ENCODE data around the gene MAT2B.
A peak's percentile ranks its signal among the peaks of the same experiment; 100 is the strongest.

The MAT2B gene

GRCh38 chr5:163489745-163490075 lies 15.7 kb upstream of the MAT2B start:
- H3K4me1 Mint-ChIP-seq, result no peaks in the 10 kb centered on the region
- no peak overlapping the region for H3K27ac Mint-ChIP-seq
- no peak overlapping the region for H3K4me3 Mint-ChIP-seq
- H3K9me3 Mint-ChIP-seq, result no peaks in the 10 kb centered on the region
- no peaks in the 10 kb centered on the region for H3K36me3 Mint-ChIP-seq
- no peaks in the 10 kb centered on the region for H3K27me3 Mint-ChIP-seq

DNA sequence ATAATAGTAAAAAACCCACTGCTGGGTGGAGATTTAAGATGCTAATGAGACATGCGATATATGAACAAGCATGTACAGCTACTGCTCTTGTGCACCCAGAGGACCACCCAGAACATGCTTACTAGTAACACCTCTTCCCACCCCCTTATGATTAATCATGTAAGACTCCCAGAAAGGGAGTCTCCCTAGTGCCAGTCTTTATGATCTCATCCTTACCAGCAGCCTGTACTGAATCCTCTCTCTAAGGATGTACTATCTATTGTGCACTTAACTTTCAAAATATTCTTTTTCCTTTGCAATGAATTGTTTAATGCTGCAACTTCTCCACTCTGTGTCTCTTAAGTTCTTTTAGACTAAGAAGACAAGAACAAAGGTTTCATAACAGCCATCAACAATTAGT lies 9.1 kb upstream of the MAT2B start:
- H3K4me1 Mint-ChIP-seq, result no peaks in the 10 kb centered on the region
- H3K4me3 Mint-ChIP-seq, result no peak overlapping the region
- no peaks in the 10 kb centered on the region for H3K36me3 Mint-ChIP-seq

GRCh38 chr5:163497315-163497714 lies 8.1 kb upstream of the MAT2B start:
- Mint-ChIP-seq H3K4me1 (no peaks in the 10 kb centered on the region), H3K4me3 (no peak overlapping the region), H3K27me3 (no peaks in the 10 kb centered on the region), H3K9me3 (no peaks in the 10 kb centered on the region), H3K27ac (no peak overlapping the region), H3K36me3 (no peaks in the 10 kb centered on the region)

More for the DNA sequence above, 9.1 kb upstream of the MAT2B start:
- H3K9me3 Mint-ChIP-seq, result no peaks in the 10 kb centered on the region
- no peak overlapping the region for H3K27ac Mint-ChIP-seq
- no peaks in the 10 kb centered on the region for H3K27me3 Mint-ChIP-seq

GRCh38 chr5:163498886-163499285 lies 6.5 kb upstream of the MAT2B start:
- peaks cover 10% of the 10 kb centered on the region for H3K4me1 Mint-ChIP-seq
- H3K36me3 Mint-ChIP-seq, result no peaks in the 10 kb centered on the region
- no peak overlapping the region for H3K27ac Mint-ChIP-seq
- no peak overlapping the region for H3K4me3 Mint-ChIP-seq
- no peaks in the 10 kb centered on the region for H3K9me3 Mint-ChIP-seq
- no peaks in the 10 kb centered on the region for H3K27me3 Mint-ChIP-seq

DNA sequence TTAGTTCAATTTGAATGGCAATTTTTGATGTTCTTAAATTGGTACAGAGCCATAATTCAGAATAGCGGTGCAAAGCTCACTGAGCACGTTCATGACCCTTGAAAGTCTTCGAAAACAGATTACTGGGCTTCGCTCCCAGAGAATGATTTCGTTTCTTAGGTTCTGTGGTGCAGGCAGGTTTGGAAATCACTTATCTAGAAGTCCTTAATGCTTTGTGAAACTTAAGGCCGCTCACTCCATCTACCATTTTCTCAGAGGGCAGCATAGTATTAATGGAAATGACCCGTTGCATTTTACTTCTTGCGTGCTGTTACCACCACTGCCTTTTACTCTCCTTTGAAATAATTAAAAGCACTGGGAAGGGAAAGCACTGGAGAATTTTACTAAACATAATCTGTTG lies 2.9 kb upstream of the MAT2B start:
- Mint-ChIP-seq H3K9me3 (no peaks in the 10 kb centered on the region), H3K27ac (peak overlapping the region; percentile 95)

DNA sequence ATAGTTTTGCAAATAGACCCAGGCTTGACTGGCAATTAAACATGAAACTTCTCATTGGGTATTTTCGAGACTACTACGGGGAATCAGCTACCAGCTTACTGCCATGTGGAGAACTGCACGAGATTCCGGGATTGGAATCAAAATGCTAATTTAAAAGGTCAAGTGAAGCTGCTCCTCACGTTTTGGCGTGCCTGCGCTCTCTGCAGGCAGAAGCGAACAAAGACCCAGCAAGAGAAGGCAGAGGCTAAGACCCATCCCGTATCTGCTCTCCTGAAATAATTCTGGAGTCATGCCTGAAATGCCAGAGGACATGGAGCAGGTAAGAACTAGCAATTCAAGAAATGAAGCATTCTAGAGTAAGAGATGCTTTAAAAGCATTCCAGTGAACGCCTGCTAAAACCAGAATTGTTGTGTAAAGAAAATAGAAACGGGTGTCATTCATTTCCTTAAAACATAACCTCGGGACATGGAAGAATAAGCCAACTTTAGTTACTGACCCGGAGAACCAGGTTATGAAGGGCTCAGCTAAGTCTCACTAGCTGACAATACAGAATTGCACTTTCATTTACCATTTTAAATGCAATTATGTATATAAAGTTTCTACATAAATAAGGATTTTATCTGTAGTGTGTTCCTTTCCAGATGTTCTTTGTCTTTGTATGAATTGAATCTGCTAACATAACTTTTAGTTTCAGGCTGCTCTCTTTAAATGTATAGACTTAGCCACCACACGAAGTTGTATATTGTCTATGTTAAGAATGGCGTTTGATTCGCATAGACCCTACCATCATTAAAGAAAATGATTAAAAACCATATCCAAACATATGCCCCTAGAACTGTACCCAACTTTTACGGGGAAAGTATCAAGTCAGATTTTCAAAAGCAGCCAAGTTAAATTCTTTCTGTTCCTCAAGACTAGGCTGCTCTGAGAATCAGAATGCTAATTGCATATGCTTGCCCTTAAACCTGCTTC lies 2.0 kb upstream of the MAT2B start:
- H3K27me3 Mint-ChIP-seq, result no peaks in the 10 kb centered on the region
- H3K36me3 Mint-ChIP-seq, result no peaks in the 10 kb centered on the region
- H3K27ac Mint-ChIP-seq, result peak overlapping the region; percentile 100
- no peaks in the 10 kb centered on the region for H3K9me3 Mint-ChIP-seq
- peaks cover 28% of the 10 kb centered on the region for H3K4me1 Mint-ChIP-seq
- peak overlapping the region; percentile 89 for H3K4me3 Mint-ChIP-seq

More for the DNA sequence above, 2.9 kb upstream of the MAT2B start:
- no peaks in the 10 kb centered on the region for H3K27me3 Mint-ChIP-seq
- H3K4me1 Mint-ChIP-seq, result peaks cover 20% of the 10 kb centered on the region
- H3K4me3 Mint-ChIP-seq, result peak overlapping the region; percentile 89
- no peaks in the 10 kb centered on the region for H3K36me3 Mint-ChIP-seq

- Mint-ChIP-seq H3K4me3 (peak overlapping the region; percentile 89), H3K36me3 (no peaks in the 10 kb centered on the region), H3K4me1 (peaks cover 38% of the 10 kb centered on the region), H3K27me3 (no peaks in the 10 kb centered on the region), H3K9me3 (no peaks in the 10 kb centered on the region), H3K27ac (peak overlapping the region; percentile 100)
Observed at GRCh38 chr5:163504079-163504931, 1.1 kb upstream of the MAT2B start.

GRCh38 chr5:163505049-163505367 lies 411 bp upstream of the MAT2B start:
- Mint-ChIP-seq H3K27me3 (no peaks in the 10 kb centered on the region), H3K4me1 (peaks cover 45% of the 10 kb centered on the region), H3K4me3 (peak overlapping the region; percentile 89), H3K36me3 (no peaks in the 10 kb centered on the region), H3K9me3 (no peaks in the 10 kb centered on the region), H3K27ac (peak overlapping the region; percentile 100)

- Mint-ChIP-seq H3K27ac (peak overlapping the region; percentile 92), H3K36me3 (peaks cover 2% of the 10 kb centered on the region), H3K9me3 (no peaks in the 10 kb centered on the region), H3K4me3 (peak overlapping the region; percentile 89), H3K4me1 (peaks cover 55% of the 10 kb centered on the region), H3K27me3 (no peaks in the 10 kb centered on the region)
Observed at GRCh38 chr5:163506095-163506457, 657 bp downstream of the MAT2B start.

- H3K36me3 Mint-ChIP-seq, result peaks cover 2% of the 10 kb centered on the region
- H3K9me3 Mint-ChIP-seq, result no peaks in the 10 kb centered on the region
- peak overlapping the region; percentile 89 for H3K4me3 Mint-ChIP-seq
- no peaks in the 10 kb centered on the region for H3K27me3 Mint-ChIP-seq
- peak overlapping the region; percentile 92 for H3K27ac Mint-ChIP-seq
- H3K4me1 Mint-ChIP-seq, result peaks cover 57% of the 10 kb centered on the region
Observed at GRCh38 chr5:163506726-163507125, 1.3 kb downstream of the MAT2B start.

GRCh38 chr5:163508753-163509152 lies 3.3 kb downstream of the MAT2B start:
- no peaks in the 10 kb centered on the region for H3K9me3 Mint-ChIP-seq
- peak overlapping the region; percentile 89 for H3K4me3 Mint-ChIP-seq
- peaks cover 67% of the 10 kb centered on the region for H3K4me1 Mint-ChIP-seq
- H3K36me3 Mint-ChIP-seq, result peaks cover 4% of the 10 kb centered on the region
- peak overlapping the region; percentile 92 for H3K27ac Mint-ChIP-seq
- no peaks in the 10 kb centered on the region for H3K27me3 Mint-ChIP-seq

DNA sequence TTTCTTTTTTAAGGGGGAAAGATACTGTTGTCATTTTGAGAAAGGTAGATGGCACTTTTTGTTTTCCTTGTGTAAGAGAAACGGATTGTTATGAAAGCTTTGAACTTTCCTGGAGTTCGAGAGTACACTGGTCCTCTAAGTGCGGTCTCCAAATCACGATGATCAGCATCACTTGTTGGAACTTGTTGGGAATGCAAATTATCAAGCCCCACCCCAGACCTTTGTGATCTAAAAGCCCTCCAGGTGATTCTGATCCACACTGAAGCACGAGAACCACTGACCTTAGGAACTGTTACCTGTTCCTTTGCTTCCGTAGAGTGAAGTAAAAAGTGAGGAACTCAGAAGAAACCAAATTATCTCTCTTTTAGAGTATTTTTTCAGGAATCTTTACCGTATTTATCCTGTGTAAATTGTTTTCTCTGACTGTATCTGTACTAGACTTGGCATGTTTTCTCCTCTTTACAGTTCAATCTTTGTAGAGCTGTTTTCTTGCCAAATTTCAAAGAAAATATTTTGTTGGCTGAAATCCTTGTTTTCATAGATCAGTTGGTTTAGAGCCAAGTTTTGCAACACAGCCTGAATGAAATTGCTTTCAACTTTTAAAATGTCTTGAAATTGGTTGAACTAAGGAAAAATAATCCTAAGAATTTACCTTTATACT lies 4.0 kb downstream of the MAT2B start:
- H3K36me3 Mint-ChIP-seq, result peaks cover 4% of the 10 kb centered on the region
- peaks cover 71% of the 10 kb centered on the region for H3K4me1 Mint-ChIP-seq
- peak overlapping the region; percentile 89 for H3K4me3 Mint-ChIP-seq
- H3K27ac Mint-ChIP-seq, result peak overlapping the region; percentile 92
- H3K27me3 Mint-ChIP-seq, result no peaks in the 10 kb centered on the region
- H3K9me3 Mint-ChIP-seq, result no peaks in the 10 kb centered on the region

- Mint-ChIP-seq H3K27ac (peak overlapping the region; percentile 97), H3K4me3 (peak overlapping the region; percentile 58), H3K9me3 (no peaks in the 10 kb centered on the region), H3K27me3 (no peaks in the 10 kb centered on the region), H3K4me1 (peaks cover 81% of the 10 kb centered on the region), H3K36me3 (peaks cover 5% of the 10 kb centered on the region)
Observed at GRCh38 chr5:163512526-163512925, 7.1 kb downstream of the MAT2B start.

- Mint-ChIP-seq H3K27me3 (no peaks in the 10 kb centered on the region), H3K9me3 (no peaks in the 10 kb centered on the region), H3K4me1 (peaks cover 3% of the 10 kb centered on the region), H3K27ac (no peak overlapping the region), H3K4me3 (no peak overlapping the region), H3K36me3 (peaks cover 4% of the 10 kb centered on the region)
Observed at GRCh38 chr5:163525096-163525495, 19.7 kb downstream of the MAT2B start.

DNA sequence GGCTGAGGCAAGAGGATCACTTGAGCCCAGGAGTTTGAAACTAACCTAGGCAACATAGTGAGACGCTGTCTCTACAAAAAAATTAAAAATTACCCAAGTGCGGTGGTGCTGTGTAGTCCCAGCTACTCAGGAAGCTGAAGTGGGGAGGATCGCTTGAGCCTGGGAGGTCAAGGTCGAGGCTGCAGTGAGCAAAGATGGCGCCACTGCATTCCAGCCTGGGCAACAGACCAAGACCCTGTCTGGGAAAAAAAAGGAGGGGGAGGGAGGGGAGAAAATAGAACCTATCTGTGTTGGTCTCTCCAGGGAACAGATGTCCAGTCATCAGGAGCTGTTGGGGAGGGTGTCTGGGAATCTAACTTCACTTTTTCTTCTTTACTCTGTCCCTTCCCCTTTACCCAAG lies 24.3 kb downstream of the MAT2B start:
- H3K27ac Mint-ChIP-seq, result no peak overlapping the region
- H3K27me3 Mint-ChIP-seq, result peaks cover 4% of the 10 kb centered on the region
- H3K4me1 Mint-ChIP-seq, result no peaks in the 10 kb centered on the region
- no peaks in the 10 kb centered on the region for H3K9me3 Mint-ChIP-seq
- peaks cover 2% of the 10 kb centered on the region for H3K36me3 Mint-ChIP-seq
- no peak overlapping the region for H3K4me3 Mint-ChIP-seq
